ENCODE results near the gene C1orf146. TPM values are rescaled to one million over a fixed set of nuclear protein-coding genes. Genes with fewer than 3 reads are reported as not detected.
"Not testable (repeated sequence)": the region's sequence is repeated elsewhere in the genome, so short reads cannot be mapped to it uniquely, and the experiment has no call there.

Gene C1orf146
- total RNA-seq, 2 donors from 2014 or later = not detected

GRCh38 chr1:92273039-92273438 is 55.3 kb downstream of the C1orf146 start:
- no peak overlapping the region for H3K9ac ChIP-seq (ENCODE audit: low read depth in 2 of 2, low read length in 2 of 2)
- no peaks in the 10 kb centered on the region for H3K9me3 ChIP-seq
- no peak for TF ChIP-seq CTCF (IDR thresholded peaks at IDR 0.05)
- intact Hi-C loops (cut with DNase I) = no loop called here
- no peaks in the 10 kb centered on the region for H3K36me3 ChIP-seq
- H3K27me3 ChIP-seq = no peaks in the 10 kb centered on the region
- H3K4me1 ChIP-seq = no peaks in the 10 kb centered on the region
- H3K4me3 ChIP-seq = no peak overlapping the region
- no peak for DNase-seq
- H3K27ac ChIP-seq = no peak overlapping the region

GRCh38 chr1:92274939-92275338 is 57.2 kb downstream of the C1orf146 start:
- no peak overlapping the region for H3K4me3 ChIP-seq
- no peak for TF ChIP-seq CTCF (IDR thresholded peaks at IDR 0.05)

GRCh38 chr1:92276082-92276481 is 58.4 kb downstream of the C1orf146 start:
- no peak overlapping the region for H3K9ac ChIP-seq (ENCODE audit: low read depth in 2 of 2, low read length in 2 of 2)
- H3K36me3 ChIP-seq = no peaks in the 10 kb centered on the region
- H3K27me3 ChIP-seq = no peaks in the 10 kb centered on the region
- no peak overlapping the region for H3K4me3 ChIP-seq
- no peak for DNase-seq
- no peaks in the 10 kb centered on the region for H3K9me3 ChIP-seq
- intact Hi-C loops (cut with DNase I) = no loop called here
- H3K4me1 ChIP-seq = no peaks in the 10 kb centered on the region
- no peak for TF ChIP-seq CTCF (IDR thresholded peaks at IDR 0.05)
- H3K27ac ChIP-seq = no peak overlapping the region

More at GRCh38 chr1:92274939-92275338, 57.2 kb downstream of the C1orf146 start:
- Histone ChIP-seq H3K27me3 (no peaks in the 10 kb centered on the region), H3K9ac (ENCODE audit: low read depth in 2 of 2, low read length in 2 of 2) (no peak overlapping the region), H3K27ac (no peak overlapping the region), H3K36me3 (no peaks in the 10 kb centered on the region), H3K4me1 (no peaks in the 10 kb centered on the region), H3K9me3 (no peaks in the 10 kb centered on the region)
- no peak for DNase-seq
- intact Hi-C loops (cut with DNase I) = no loop called here

GRCh38 chr1:92277105-92277723 is 59.5 kb downstream of the C1orf146 start:
- Histone ChIP-seq H3K4me1 (no peaks in the 10 kb centered on the region), H3K9me3 (no peaks in the 10 kb centered on the region)
- intact Hi-C loops (cut with DNase I) = no loop called here

GRCh38 chr1:92279781-92280180 is 62.1 kb downstream of the C1orf146 start:
- H3K4me1 ChIP-seq; DNase-seq; intact Hi-C loops (cut with DNase I); H3K27me3 ChIP-seq; H3K4me3 ChIP-seq; H3K36me3 ChIP-seq; H3K27ac ChIP-seq; H3K9me3 ChIP-seq; H3K9ac ChIP-seq (ENCODE audit: low read depth in 2 of 2, low read length in 2 of 2): not testable (repeated sequence)

More at GRCh38 chr1:92277105-92277723, 59.5 kb downstream of the C1orf146 start:
- no peak for DNase-seq
- H3K9ac ChIP-seq (ENCODE audit: low read depth in 2 of 2, low read length in 2 of 2) = no peak overlapping the region
- H3K27ac ChIP-seq = no peak overlapping the region
- no peaks in the 10 kb centered on the region for H3K36me3 ChIP-seq
- H3K27me3 ChIP-seq = no peaks in the 10 kb centered on the region
- no peak overlapping the region for H3K4me3 ChIP-seq
- TF ChIP-seq CTCF (IDR thresholded peaks at IDR 0.05) = no peak

- H3K4me1 ChIP-seq; H3K27ac ChIP-seq; H3K4me3 ChIP-seq; DNase-seq; H3K9me3 ChIP-seq; H3K9ac ChIP-seq (ENCODE audit: low read depth in 2 of 2, low read length in 2 of 2); H3K36me3 ChIP-seq; intact Hi-C loops (cut with DNase I); H3K27me3 ChIP-seq: not testable (repeated sequence)
Measured at GRCh38 chr1:92281411-92281810, 63.7 kb downstream of the C1orf146 start.
